Measurements from ENCODE around the gene MSX1.

MSX1 gene

DNA sequence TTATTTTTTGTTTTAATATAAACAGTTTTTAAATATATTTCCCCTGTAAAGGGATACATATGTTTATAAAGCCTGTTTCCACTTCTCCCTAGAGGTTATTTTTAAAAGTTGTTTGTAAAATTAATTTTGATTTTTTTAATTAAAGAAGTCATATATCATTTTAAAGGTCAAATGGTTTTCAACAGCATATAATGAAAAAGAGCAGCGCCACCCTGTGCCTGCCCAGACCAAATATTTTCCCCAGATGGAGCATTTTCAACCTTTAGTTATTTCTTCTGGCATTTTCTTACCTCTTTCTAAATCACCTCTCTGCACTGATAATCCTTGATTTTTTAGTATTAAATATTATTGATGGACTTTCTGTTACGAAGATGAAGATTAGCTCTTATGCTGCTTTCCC lies 21.0 kb downstream of the MSX1 start:
- CTCF ChIA-PET = interaction anchor here (1.3 kb wide), 1 partner anchor 211 kb away, joined by 5 read pairs; no protein-coding TSS in a partner anchor
- DNase-seq (ENCODE audit: extremely low spot score) = no peak
- POLR2A ChIA-PET = no interaction called here
- TF ChIP-seq, protein P1, sequence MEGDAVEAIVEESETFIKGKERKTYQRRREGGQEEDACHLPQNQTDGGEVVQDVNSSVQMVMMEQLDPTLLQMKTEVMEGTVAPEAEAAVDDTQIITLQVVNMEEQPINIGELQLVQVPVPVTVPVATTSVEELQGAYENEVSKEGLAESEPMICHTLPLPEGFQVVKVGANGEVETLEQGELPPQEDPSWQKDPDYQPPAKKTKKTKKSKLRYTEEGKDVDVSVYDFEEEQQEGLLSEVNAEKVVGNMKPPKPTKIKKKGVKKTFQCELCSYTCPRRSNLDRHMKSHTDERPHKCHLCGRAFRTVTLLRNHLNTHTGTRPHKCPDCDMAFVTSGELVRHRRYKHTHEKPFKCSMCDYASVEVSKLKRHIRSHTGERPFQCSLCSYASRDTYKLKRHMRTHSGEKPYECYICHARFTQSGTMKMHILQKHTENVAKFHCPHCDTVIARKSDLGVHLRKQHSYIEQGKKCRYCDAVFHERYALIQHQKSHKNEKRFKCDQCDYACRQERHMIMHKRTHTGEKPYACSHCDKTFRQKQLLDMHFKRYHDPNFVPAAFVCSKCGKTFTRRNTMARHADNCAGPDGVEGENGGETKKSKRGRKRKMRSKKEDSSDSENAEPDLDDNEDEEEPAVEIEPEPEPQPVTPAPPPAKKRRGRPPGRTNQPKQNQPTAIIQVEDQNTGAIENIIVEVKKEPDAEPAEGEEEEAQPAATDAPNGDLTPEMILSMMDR (IDR thresholded peaks at IDR 0.05; ENCODE audit: control extremely low read depth, extremely low read depth, low read depth, missing control alignments) = no peak

DNA sequence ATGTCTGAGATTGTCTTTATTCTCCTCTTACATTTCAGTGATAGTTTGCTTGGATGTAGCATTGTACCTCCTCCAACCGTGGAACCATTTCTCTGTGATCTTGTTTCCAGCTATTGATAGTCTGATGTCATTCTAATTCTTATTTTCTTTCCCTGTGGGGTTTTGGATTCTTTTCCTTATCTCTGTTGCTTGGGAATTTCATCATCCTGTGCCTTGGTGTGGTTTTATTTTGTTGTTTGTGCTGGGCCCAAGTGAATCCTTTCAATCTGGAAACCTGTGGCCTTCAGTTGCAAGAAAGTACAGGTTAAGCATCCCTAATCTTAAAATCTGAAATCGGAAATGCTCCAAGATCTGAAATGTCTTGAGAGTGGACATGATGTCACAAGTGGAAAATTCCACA lies 22.0 kb downstream of the MSX1 start:
- TF ChIP-seq, protein P1 (IDR thresholded peaks at IDR 0.05; ENCODE audit: control extremely low read depth, extremely low read depth, low read depth, missing control alignments) = no peak
- POLR2A ChIA-PET = no interaction called here
- CTCF ChIA-PET = no interaction called here
- no peak for DNase-seq (ENCODE audit: extremely low spot score)

DNA sequence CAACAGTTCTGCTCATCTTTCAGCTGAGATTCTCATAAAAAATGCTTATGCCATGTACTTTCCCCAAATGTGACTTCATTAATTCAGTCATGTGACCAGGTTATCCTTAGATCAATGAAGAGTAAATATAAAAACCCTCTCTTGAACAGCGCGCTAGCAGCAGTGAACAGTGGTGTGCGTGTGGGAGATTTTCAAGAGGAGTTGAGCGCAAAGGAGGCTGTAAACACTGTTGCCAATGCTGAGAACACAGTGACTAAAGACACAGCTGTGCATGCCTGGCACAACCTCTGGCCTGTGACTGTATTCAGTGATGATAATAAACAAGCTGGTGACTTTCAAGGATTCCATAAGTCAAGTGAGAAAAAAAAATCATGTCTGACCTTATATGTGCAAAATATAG lies 25.1 kb downstream of the MSX1 start:
- ChIA-PET CTCF (interaction anchor here (2.1 kb wide), 1 partner anchor 9 kb away, joined by 8 read pairs; no protein-coding TSS in a partner anchor), POLR2A (no interaction called here)
- TF ChIP-seq, protein P1 (IDR thresholded peaks at IDR 0.05; ENCODE audit: control extremely low read depth, extremely low read depth, low read depth, missing control alignments) = no peak
- no peak for DNase-seq (ENCODE audit: extremely low spot score)

DNA sequence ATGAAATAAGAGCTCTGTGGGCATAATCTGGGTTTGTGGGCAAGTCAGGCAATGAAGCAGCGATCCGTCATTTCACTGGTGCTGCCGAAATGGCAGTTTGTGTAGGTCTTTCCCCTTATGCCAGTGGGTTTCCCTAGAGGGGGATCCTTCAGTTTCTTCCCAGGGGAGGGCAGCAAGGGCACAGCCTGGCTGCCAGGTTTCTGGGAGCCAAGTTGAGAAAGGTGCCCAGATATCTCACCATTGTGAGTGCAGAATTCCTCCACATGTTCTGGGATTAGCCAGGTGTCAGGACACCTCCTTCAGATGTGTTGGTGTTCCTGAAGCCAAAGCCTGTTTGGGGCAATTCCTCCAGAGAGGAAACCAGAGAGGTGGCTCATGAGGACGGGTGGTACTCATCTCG lies 28.0 kb downstream of the MSX1 start:
- TF ChIP-seq, protein P1 (IDR thresholded peaks at IDR 0.05; ENCODE audit: control extremely low read depth, extremely low read depth, low read depth, missing control alignments) = no peak
- CTCF ChIA-PET = no interaction called here

DNA sequence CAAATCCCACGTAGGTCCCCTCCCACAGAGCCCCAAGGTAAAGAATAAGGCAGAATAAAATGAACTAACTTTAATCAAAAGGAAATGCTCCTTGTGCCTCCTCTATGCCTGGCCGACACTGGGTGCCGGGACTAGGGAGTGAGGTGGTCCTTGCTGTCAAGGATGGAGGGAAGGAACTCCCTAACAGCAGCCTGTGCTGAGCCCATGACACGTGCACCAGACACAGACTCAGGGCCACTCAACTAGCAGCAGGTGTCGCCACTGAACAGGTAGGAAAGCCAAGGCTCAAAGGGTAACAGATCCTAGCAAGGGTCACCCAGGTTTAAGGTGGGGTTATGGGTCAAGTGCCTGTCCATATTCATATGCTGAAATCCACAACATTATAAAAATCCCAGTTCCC lies 29.2 kb downstream of the MSX1 start:
- ChIA-PET POLR2A (no interaction called here), CTCF (no interaction called here)
- DNase-seq (ENCODE audit: extremely low spot score) = no peak
- TF ChIP-seq, protein P1 (IDR thresholded peaks at IDR 0.05; ENCODE audit: control extremely low read depth, extremely low read depth, low read depth, missing control alignments) = no peak

More for the DNA sequence above, 28.0 kb downstream of the MSX1 start:
- POLR2A ChIA-PET = no interaction called here
- DNase-seq (ENCODE audit: extremely low spot score) = no peak

DNA sequence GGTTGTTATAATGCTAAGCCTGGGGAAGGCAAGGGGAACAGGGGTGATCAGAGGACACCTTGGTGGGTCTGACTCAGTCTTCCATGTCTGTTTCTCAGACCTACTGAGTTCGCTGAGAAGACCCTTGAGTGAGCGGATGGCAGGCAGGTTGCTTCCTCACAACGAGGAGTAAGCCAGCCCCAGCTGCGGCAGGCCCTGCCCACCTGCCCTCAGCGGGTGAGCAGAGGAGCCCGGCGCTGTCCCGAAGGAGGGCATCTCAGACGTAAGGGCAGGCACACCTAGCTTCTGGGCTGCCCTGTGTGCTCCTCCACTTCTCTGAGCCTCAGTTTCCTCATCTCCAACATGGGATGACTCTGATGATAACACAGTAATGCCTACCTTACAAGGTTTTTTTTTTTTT lies 30.3 kb downstream of the MSX1 start:
- TF ChIP-seq, protein P1 (IDR thresholded peaks at IDR 0.05; ENCODE audit: control extremely low read depth, extremely low read depth, low read depth, missing control alignments) = no peak
- POLR2A ChIA-PET = no interaction called here
- DNase-seq (ENCODE audit: extremely low spot score) = no peak
- CTCF ChIA-PET = no interaction called here

Data from GM10248 (cell line).